NCI-H2196 (cell line): ENCODE results near the gene MATK.
A peak's percentile ranks its signal among the peaks of the same experiment; 100 is the strongest.

Experiments
- DNase-seq: peaks from one replicate; lab custom pipeline; 2025; ENCODE audit not compliant: unreplicated experiment; lab: John Stamatoyannopoulos, UW

Gene MATK

GRCh38 chr19:3785938-3786824 lies at the start of gene MATK:
MATK (minus strand) TSS chr19:3786381; CDS start chr19:3785135, 1,246 bp downstream.
- no peak for DNase-seq

GRCh38 chr19:3835055-3835435 lies 48.9 kb upstream of the MATK start:
- DNase-seq: no peak

- DNase-seq: no peak
These were observed 48.3 kb upstream of the MATK start for GRCh38 chr19:3834349-3835054.

GRCh38 chr19:3833578-3834348 lies 47.6 kb upstream of the MATK start:
- no peak for DNase-seq

GRCh38 chr19:3832001-3832400 lies 45.8 kb upstream of the MATK start:
- DNase-seq: no peak

GRCh38 chr19:3831601-3832000 lies 45.4 kb upstream of the MATK start:
- DNase-seq: no peak

- no peak for DNase-seq
These were observed 44.7 kb upstream of the MATK start for GRCh38 chr19:3830621-3831589.

GRCh38 chr19:3827306-3827705 lies 41.1 kb upstream of the MATK start:
- DNase-seq: no peak

GRCh38 chr19:3826163-3826562 lies 40.0 kb upstream of the MATK start:
- DNase-seq: no peak

- DNase-seq: no peak
These were observed 39.2 kb upstream of the MATK start for GRCh38 chr19:3825286-3825956.

GRCh38 chr19:3823350-3823713 lies 37.2 kb upstream of the MATK start:
- no peak for DNase-seq

GRCh38 chr19:3822683-3823349 lies 36.6 kb upstream of the MATK start:
- DNase-seq: no peak

- peak; percentile 74 for DNase-seq
These were observed 35.7 kb upstream of the MATK start for GRCh38 chr19:3821857-3822364.

GRCh38 chr19:3821156-3821555 lies 35.0 kb upstream of the MATK start:
- no peak for DNase-seq

GRCh38 chr19:3819989-3820388 lies 33.8 kb upstream of the MATK start:
- no peak for DNase-seq

- no peak for DNase-seq
These were observed 32.7 kb upstream of the MATK start for GRCh38 chr19:3818918-3819317.

GRCh38 chr19:3818466-3818865 lies 32.3 kb upstream of the MATK start:
- no peak for DNase-seq

GRCh38 chr19:3817761-3818160 lies 31.6 kb upstream of the MATK start:
- DNase-seq: no peak

- DNase-seq: no peak
These were observed 30.5 kb upstream of the MATK start for GRCh38 chr19:3816566-3817218.
